Measurements from ENCODE around the gene INO80B. TPM values are rescaled to one million over a fixed set of nuclear protein-coding genes. Genes with fewer than 3 reads are reported as not detected.
A peak's percentile ranks its signal among the peaks of the same experiment; 100 is the strongest.
"Not testable (repeated sequence)": the region's sequence is repeated elsewhere in the genome, so short reads cannot be mapped to it uniquely, and the experiment has no call there.

INO80B gene
- total RNA-seq, 2 donors from 2014 or later, result 15.4 to 17.8 TPM

DNA sequence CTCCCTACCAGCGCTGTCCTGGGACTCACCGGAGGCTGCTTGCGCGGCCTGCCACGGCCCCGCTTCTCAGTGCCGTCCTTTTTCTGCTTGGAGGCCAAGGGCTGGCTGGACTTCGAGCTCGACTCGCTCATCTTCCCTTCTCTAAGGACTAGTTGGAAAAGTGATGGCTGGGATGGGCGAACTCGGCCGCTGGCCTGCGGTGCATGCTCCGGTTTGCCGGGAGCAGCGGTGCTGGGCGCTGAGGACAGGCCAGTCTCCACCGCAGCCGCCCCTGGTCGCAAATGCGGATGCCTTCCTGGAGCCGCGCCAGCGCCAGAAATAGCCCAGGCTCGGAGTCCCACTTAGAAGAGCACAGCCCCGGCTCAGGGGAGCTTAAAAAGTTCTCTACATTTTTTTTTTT lies 36.6 kb upstream of the INO80B start:
- TF ChIP-seq, protein P1, sequence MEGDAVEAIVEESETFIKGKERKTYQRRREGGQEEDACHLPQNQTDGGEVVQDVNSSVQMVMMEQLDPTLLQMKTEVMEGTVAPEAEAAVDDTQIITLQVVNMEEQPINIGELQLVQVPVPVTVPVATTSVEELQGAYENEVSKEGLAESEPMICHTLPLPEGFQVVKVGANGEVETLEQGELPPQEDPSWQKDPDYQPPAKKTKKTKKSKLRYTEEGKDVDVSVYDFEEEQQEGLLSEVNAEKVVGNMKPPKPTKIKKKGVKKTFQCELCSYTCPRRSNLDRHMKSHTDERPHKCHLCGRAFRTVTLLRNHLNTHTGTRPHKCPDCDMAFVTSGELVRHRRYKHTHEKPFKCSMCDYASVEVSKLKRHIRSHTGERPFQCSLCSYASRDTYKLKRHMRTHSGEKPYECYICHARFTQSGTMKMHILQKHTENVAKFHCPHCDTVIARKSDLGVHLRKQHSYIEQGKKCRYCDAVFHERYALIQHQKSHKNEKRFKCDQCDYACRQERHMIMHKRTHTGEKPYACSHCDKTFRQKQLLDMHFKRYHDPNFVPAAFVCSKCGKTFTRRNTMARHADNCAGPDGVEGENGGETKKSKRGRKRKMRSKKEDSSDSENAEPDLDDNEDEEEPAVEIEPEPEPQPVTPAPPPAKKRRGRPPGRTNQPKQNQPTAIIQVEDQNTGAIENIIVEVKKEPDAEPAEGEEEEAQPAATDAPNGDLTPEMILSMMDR (IDR thresholded peaks at IDR 0.05), result no peak
- Histone ChIP-seq H3K4me1 (ENCODE audit: control insufficient read depth in 1 of 2, low read depth in 2 of 2) (peaks cover 3 to 40% of the 10 kb centered on the region in 2 donors), H3K9me3 (no peaks in the 10 kb centered on the region), H3K27ac (no peak overlapping the region), H3K27me3 (replicated peaks; ENCODE audit: insufficient read depth) (no peaks in the 10 kb centered on the region), H3K36me3 (no peaks in the 10 kb centered on the region), H3K4me3 (peak overlapping the region; percentile 18)
- DNase-seq (ENCODE audit: low spot score) (no peak), ATAC-seq (ENCODE audit: insufficient number of reproducible peaks, low FRiP score, low read depth) (no peak)

DNA sequence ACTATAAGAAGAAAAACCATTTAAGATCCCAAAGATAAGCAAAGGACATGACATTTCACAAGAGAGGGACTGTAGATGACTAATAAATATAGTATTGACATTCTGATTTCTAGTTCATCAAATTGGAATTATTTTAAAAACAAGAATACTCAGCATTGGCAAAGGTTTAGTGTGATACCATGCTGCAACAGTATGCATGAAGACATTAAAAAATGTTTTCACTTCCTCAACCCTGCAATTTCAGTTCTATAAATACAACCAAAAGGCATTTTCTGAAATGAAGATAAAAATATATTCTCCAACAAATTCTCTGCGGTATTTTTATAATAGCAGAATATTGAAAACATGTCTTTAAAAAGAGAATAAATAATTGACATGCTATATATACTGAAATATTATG lies 35.5 kb upstream of the INO80B start:
- Histone ChIP-seq H3K4me3 (no peak overlapping the region), H3K36me3 (no peaks in the 10 kb centered on the region), H3K27ac (no peak overlapping the region), H3K9me3 (no peaks in the 10 kb centered on the region), H3K4me1 (ENCODE audit: control insufficient read depth in 1 of 2, low read depth in 2 of 2) (peaks cover 3 to 36% of the 10 kb centered on the region in 2 donors), H3K27me3 (replicated peaks; ENCODE audit: insufficient read depth) (no peaks in the 10 kb centered on the region)
- TF ChIP-seq, protein P1 (IDR thresholded peaks at IDR 0.05), result no peak
- DNase-seq (ENCODE audit: low spot score) (no peak), ATAC-seq (ENCODE audit: insufficient number of reproducible peaks, low FRiP score, low read depth) (no peak)

DNA sequence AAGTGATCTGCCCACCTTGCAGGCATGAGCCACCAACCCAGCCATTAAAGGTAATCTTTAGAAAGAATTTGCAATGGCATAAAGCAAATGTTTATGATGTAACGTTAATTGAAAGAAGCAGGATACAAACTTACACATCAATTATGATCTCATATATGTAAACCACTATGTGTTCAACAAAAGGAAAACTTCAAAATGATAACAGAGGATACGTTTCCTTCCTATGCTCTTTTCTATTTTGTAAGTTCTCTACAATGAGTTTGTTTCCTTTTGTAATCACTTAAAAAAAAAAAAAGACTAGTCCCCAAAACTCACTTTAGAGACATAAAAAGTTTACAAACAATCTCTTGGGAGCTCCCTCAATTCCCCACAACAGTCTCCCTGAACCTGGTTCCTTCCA lies 34.9 kb upstream of the INO80B start:
- TF ChIP-seq, protein P1 (IDR thresholded peaks at IDR 0.05), result no peak
- no peaks in the 10 kb centered on the region for H3K27me3 ChIP-seq (replicated peaks; ENCODE audit: insufficient read depth)
- no peak overlapping the region for H3K4me3 ChIP-seq
- peaks cover 0 to 32% of the 10 kb centered on the region in 2 donors for H3K4me1 ChIP-seq (ENCODE audit: control insufficient read depth in 1 of 2, low read depth in 2 of 2)
- no peak for ATAC-seq (ENCODE audit: insufficient number of reproducible peaks, low FRiP score, low read depth)
- no peak overlapping the region for H3K27ac ChIP-seq
- H3K9me3 ChIP-seq, result no peaks in the 10 kb centered on the region
- DNase-seq (ENCODE audit: low spot score), result no peak
- H3K36me3 ChIP-seq, result no peaks in the 10 kb centered on the region

DNA sequence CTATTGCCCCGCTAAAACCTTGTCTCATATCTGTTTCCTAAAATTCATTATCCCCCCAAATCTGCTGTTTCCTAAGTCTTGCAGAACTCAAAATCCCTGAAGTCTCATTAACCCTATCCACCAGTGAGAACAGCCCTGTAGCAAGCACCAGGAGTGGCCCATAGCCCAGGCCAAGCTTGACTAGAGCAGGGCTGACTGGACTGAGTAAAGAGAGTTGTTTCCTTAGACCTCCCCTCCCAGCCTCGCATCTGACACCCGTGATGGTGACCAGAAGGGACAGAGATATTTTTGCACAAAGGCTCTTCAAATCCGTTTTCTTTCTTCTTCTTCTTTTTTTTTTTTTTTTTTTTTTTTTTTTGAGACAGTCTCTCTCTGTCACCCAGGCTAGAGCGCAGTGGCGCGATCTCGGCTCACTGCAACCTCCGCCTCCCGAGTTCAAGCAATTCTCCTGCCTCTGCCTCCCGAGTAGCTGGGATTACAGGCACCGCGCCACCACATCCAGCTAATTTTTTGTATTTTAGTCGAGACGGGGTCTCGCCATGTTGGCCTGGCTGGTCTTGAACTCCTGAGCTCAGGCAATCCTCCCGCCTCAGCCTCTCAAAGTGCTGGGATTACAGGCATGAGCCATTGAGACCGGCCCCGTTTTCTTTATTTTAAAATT lies 34.3 kb upstream of the INO80B start:
- H3K9me3 ChIP-seq; H3K27ac ChIP-seq; H3K27me3 ChIP-seq (replicated peaks; ENCODE audit: insufficient read depth); DNase-seq (ENCODE audit: low spot score); H3K36me3 ChIP-seq; ATAC-seq (ENCODE audit: insufficient number of reproducible peaks, low FRiP score, low read depth): not testable (repeated sequence)
- Histone ChIP-seq H3K4me3 (peak overlapping the region; percentile 74), H3K4me1 (ENCODE audit: control insufficient read depth in 1 of 2, low read depth in 2 of 2) (peaks cover 0 to 26% of the 10 kb centered on the region in 2 donors)

DNA sequence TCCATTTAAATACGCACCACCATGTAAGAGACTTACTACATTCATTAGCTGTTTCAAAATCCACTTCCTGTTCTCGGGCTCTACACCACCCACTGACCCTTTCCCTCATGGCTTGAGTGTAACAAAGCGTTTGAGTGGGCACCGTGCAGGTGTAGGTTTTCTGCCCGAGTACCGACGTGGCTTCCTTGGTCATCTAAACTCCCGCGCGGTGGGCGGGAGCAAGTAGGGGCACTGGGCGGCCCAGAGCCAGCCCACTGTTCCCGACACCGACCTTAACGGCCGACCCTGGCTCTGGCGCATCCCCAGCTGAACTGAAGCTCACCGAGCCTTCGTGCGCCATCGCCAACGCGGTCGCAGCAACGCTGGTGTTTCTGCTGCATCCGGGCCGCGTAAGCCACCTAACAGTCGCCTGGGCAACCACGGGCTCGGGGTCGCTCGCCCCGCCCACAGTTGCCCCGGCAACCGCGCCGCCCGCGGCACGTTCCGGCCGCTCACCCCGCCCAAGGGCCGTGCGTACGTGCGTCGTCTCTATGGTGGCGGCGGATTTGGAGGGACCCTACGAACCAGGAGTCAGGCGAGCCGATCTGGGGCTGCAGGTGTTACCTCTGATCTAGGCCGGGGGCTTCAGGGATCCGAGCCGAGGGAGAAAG lies 33.5 kb upstream of the INO80B start, which contains the start of the genes C2orf81 and WDR54:
TSS of gene C2orf81 (minus strand) at position 399 of the 650 bp plus-strand sequence. CDS start at position 340, 59 bp downstream.
TSS of gene WDR54 (plus strand) at position 510 of the 650 bp plus-strand sequence. CDS start 424 bp downstream, outside the sequence.
- H3K27me3 ChIP-seq (replicated peaks; ENCODE audit: insufficient read depth), result no peaks in the 10 kb centered on the region
- TF ChIP-seq, protein P1 (IDR thresholded peaks at IDR 0.05), result no peak
- peaks cover 3% of the 10 kb centered on the region for H3K36me3 ChIP-seq
- H3K4me3 ChIP-seq, result peak within 1 kb of the TSS; percentile 74
- no peaks in the 10 kb centered on the region for H3K9me3 ChIP-seq
- DNase-seq (ENCODE audit: low spot score), result no peak
- ATAC-seq (ENCODE audit: insufficient number of reproducible peaks, low FRiP score, low read depth), result peak; percentile 62
- peaks cover 0 to 21% of the 10 kb centered on the region in 2 donors for H3K4me1 ChIP-seq (ENCODE audit: control insufficient read depth in 1 of 2, low read depth in 2 of 2)
- peak within 1 kb of the TSS; percentile 14 to 48 for H3K27ac ChIP-seq
